ENCODE measurements around the gene MIB1. TPM values are rescaled to one million over a fixed set of nuclear protein-coding genes. Genes with fewer than 3 reads are reported as not detected.

MIB1 gene
- polyA plus RNA-seq, 1 of the 3 experiments (the other 2 are of a cell fraction): 5.0 TPM

GRCh38 chr18:21896732-21897336 is 156.2 kb downstream of the MIB1 start:
- H3K4me2 ChIP-seq: no peak overlapping the region

More at GRCh38 chr18:21896732-21897336, 156.2 kb downstream of the MIB1 start:
- no peaks in the 10 kb centered on the region for H3K9me2 ChIP-seq
- POLR2A ChIA-PET: no interaction called here
- H3K79me2 ChIP-seq (ENCODE audit: insufficient read depth): no peaks in the 10 kb centered on the region
- 74% methylated on average over 23 of the region's 27 CpGs for WGBS (ENCODE audit: low lambda C conversion rate)
- no peaks in the 10 kb centered on the region for H3K4me1 ChIP-seq (ENCODE audit: control insufficient read depth in 1 of 2, insufficient read depth in 2 of 2, low read depth in 1 of 2, low read length in 1 of 2)
- no peak overlapping the region for H3K9ac ChIP-seq
- TF ChIP-seq TAF1 (IDR thresholded peaks at IDR 0.05; ENCODE audit: borderline replicate concordance, low read depth, low read length): no peak
- no peak for TF ChIP-seq YY1 (IDR thresholded peaks at IDR 0.05; ENCODE audit: low read depth)
- no peak for TF ChIP-seq MAX (IDR thresholded peaks at IDR 0.05; ENCODE audit: low read depth)
- no peak for TF ChIP-seq NRF1 (IDR thresholded peaks at IDR 0.05; ENCODE audit: low read depth, low read length)
- no peak for TF ChIP-seq MEF2A (IDR thresholded peaks at IDR 0.05; ENCODE audit: borderline replicate concordance, low read depth)
- TF ChIP-seq TCF12 (IDR thresholded peaks at IDR 0.05): no peak
- TF ChIP-seq ZBTB33 (IDR thresholded peaks at IDR 0.05; ENCODE audit: borderline replicate concordance, low read depth): no peak
- no peak for TF ChIP-seq RFX5 (IDR thresholded peaks at IDR 0.05; ENCODE audit: low read length)
- no peak for TF ChIP-seq SIN3A (IDR thresholded peaks at IDR 0.05; ENCODE audit: borderline replicate concordance, low read depth, low read length)
- no peak for TF ChIP-seq REST (IDR thresholded peaks at IDR 0.05; ENCODE audit: low read depth, low read length)
- TF ChIP-seq RCOR1 (IDR thresholded peaks at IDR 0.05; ENCODE audit: low read length): no peak
- no peak for TF ChIP-seq EP300 (IDR thresholded peaks at IDR 0.05; ENCODE audit: borderline replicate concordance in 1 of 2, low read depth in 1 of 2, low read length in 1 of 2)
- no peak for TF ChIP-seq ELF1 (IDR thresholded peaks at IDR 0.05)
- no peak for TF ChIP-seq NFIC (IDR thresholded peaks at IDR 0.05; ENCODE audit: borderline replicate concordance)
- H3F3A ChIP-seq (replicated peaks; ENCODE audit: insufficient read depth): no peaks in the 10 kb centered on the region
- H3K27ac ChIP-seq (ENCODE audit: low read depth in 2 of 2, low read length in 1 of 2): no peak overlapping the region
- no peaks in the 10 kb centered on the region for H4K20me1 ChIP-seq (ENCODE audit: insufficient read depth)
- no peak overlapping the region for H3K4me3 ChIP-seq (ENCODE audit: low read depth in 2 of 2, low read length in 1 of 2)
- no peak for DNase-seq
- no peaks in the 10 kb centered on the region for H3K36me3 ChIP-seq (replicated peaks in 1 of 2; ENCODE audit: control insufficient read depth in 1 of 2, insufficient read depth in 2 of 2, low read length in 1 of 2)
- H3K27me3 ChIP-seq (ENCODE audit: insufficient read depth): peaks cover 9% of the 10 kb centered on the region; the same call in 1 of the 2 replicates
- H2AFZ ChIP-seq (ENCODE audit: low read depth): no peak overlapping the region
- CTCF ChIA-PET: no interaction called here
- H3K9me3 ChIP-seq: no peaks in the 10 kb centered on the region
